Esophagus muscularis mucosa (tissue), 4 donors: ENCODE measurements around the gene ABHD5. TPM values are rescaled to one million over a fixed set of nuclear protein-coding genes. Genes with fewer than 3 reads are reported as not detected.

Experiments
- DNase-seq: peaks from one replicate; pipeline ENCODE4 v3.0.0-alpha.2; 2017; ENCODE audit errors: extremely low spot score
- H3K27ac ChIP-seq, 4 donors: fragments of 200-600 bp; sonication (generic); replicated peaks in 1 of 4; 1 replicate in 3 of 4; 2 replicates in 1 of 4; pipeline ENCODE4 v1.5.1; 2016 to 2019; ENCODE audit warnings: mild to moderate bottlenecking in 1 of 4
- H3K27me3 ChIP-seq, 4 donors: fragments of 200-600 bp; sonication (generic); one replicate each; pipeline versions ENCODE4 v1.5.1 to v1.6.0; 2016 to 2019
- H3K36me3 ChIP-seq, 4 donors: fragments of 200-600 bp; sonication (generic); one replicate each; pipeline ENCODE4 v1.5.1; 2016 to 2019
- H3K4me1 ChIP-seq, 4 donors: fragments of 200-600 bp; sonication (generic); one replicate each; pipeline ENCODE4 v1.5.1; 2016 to 2019
- H3K4me3 ChIP-seq, 4 donors: fragments of 200-600 bp; sonication (generic); 1 replicate in 2 of 4; 2 replicates in 2 of 4; pipeline ENCODE4 v1.5.1; 2016 to 2019; ENCODE audit warnings: mild to moderate bottlenecking in 4 of 4, moderate library complexity in 1 of 4
- H3K9me3 ChIP-seq, 4 donors: fragments of 200-600 bp; sonication (generic); 1 replicate in 3 of 4; 2 replicates in 1 of 4; pipeline ENCODE4 v1.5.1; 2016 to 2019
- CTCF ChIP-seq, 3 experiments: fragments of 200-600 bp in 2 of 3; fragments of 450-650 bp in 1 of 3; sonication (generic) in 2 of 3; IDR thresholded peaks; one replicate each; pipeline ENCODE4 v1.5.1; 2017 to 2019; ENCODE audit warnings: antibody characterized with exemption in 3 of 3, mild to moderate bottlenecking in 2 of 3, moderate library complexity in 1 of 3
- EP300 ChIP-seq: sonication (generic); formaldehyde crosslinking; IDR thresholded peaks from one replicate; pipeline ENCODE4 v1.6.1; 2017; ENCODE audit warnings: antibody characterized with exemption
- POLR2A ChIP-seq: fragments of 450-650 bp; IDR thresholded peaks from one replicate; pipeline ENCODE4 v1.6.1; 2017; ENCODE audit warnings: antibody characterized with exemption, moderate library complexity, mild to moderate bottlenecking, low read depth
- POLR2AphosphoS5 ChIP-seq, 2 donors: sonication (generic); formaldehyde crosslinking; IDR thresholded peaks; one replicate each; pipeline ENCODE4 v1.6.1; 2017; ENCODE audit warnings: antibody characterized with exemption in 2 of 2
- WGBS: methylation state at CpG from one replicate; pipeline ENCODE4 v1.1.5; 2018; 5-methylcytosine and 5-hydroxymethylcytosine counted together
- intact Hi-C: fragments of 100-400 bp; cut with DNase I; formaldehyde crosslinking; loops from one replicate; pipeline ENCODE4 v1.15.1; 2023
- total RNA-seq, 4 donors: library from RNA; depleted of rRNA; stranded (reverse); fragments of >200 nt; gene quantifications; one replicate each; pipeline versions ENCODE4 v1.1.0 to v1.2.1, GENCODE V29; 2016

The ABHD5 gene
- total RNA-seq, 4 donors from 2014 or later, result 22.3 to 40.3 (median 31.4) TPM

DNA sequence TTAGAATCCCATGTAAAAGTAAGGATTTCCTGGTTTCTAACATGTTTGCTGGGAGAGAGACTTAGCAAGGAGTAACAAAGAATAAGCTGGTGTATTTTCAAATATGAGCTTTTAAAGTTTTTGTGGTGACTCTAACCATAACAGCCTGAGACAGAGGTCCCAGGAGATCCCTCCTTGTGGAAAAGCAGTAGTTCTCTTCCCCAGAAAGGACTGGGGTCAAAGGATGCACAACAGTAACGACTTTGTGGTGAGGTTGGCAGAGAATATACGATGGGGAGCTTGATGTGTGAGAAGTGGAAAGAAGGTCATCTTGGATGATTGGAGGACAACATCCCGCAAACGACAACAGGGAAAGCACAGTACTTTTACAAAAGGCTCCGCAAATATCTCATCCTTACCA is 38.2 kb downstream of the ABHD5 start:
- no peaks in the 10 kb centered on the region for H3K9me3 ChIP-seq
- H3K4me3 ChIP-seq, result no peak overlapping the region
- no peaks in the 10 kb centered on the region for H3K27me3 ChIP-seq
- intact Hi-C loops, result no loop called here
- DNase-seq, result no peak
- H3K36me3 ChIP-seq, result peaks cover 0 to 16% (median 5%) of the 10 kb centered on the region in 4 donors
- 87% methylated on average over 5 of the region's 5 CpGs for WGBS
- peaks cover 7 to 13% (median 8%) of the 10 kb centered on the region in 4 donors for H3K4me1 ChIP-seq
- H3K27ac ChIP-seq, result no peak overlapping the region
- TF ChIP-seq CTCF (IDR thresholded peaks at IDR 0.05), result no peak
- no peak for TF ChIP-seq POLR2A
- no peak for TF ChIP-seq EP300
- TF ChIP-seq POLR2AphosphoS5 (IDR thresholded peaks at IDR 0.05), result no peak

DNA sequence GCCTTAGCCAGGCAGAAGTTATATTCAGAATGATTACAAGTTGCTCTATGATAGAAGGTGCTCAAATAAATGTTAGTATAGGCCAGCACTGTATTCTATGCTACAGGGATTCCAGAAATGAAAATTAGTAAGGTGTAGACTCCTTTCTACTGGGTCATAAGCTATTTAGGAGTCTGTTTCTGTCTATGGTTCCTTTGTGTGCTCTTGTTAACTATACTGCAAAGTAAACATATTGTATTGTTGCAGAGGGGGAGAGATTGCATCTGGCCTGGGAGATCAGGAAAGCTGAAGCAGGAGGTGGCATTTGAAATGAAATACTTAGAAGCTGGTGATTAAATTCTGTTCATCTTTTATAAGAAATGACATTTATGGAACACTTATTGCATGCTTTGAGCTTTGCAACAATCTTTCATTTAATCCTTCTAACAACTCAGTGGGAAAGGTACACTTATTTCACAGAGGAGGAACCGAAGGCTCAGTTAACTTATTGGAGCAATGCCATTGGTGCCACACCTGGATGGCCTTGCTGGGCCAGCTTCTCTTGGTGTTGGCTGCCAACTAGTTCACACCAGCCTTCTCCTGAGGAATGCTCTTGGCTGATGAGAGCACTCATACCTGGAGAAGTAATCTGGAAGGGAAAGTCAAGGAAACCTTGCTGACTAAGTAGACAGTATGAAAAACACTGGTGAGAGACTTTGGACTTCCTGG is 39.1 kb downstream of the ABHD5 start:
- Histone ChIP-seq H3K36me3 (peaks cover 0 to 14% (median 6%) of the 10 kb centered on the region in 4 donors), H3K4me3 (no peak overlapping the region), H3K27ac (no peak overlapping the region), H3K27me3 (no peaks in the 10 kb centered on the region), H3K4me1 (peaks cover 10 to 18% (median 12%) of the 10 kb centered on the region in 4 donors), H3K9me3 (no peaks in the 10 kb centered on the region)
- TF ChIP-seq EP300 (no peak), POLR2AphosphoS5 (IDR thresholded peaks at IDR 0.05) (no peak), CTCF (IDR thresholded peaks at IDR 0.05) (no peak), POLR2A (no peak)
- WGBS, result 100% methylated on average over 1 of the region's 1 CpG
- intact Hi-C loops, result no loop called here
- DNase-seq, result peak; percentile 64

DNA sequence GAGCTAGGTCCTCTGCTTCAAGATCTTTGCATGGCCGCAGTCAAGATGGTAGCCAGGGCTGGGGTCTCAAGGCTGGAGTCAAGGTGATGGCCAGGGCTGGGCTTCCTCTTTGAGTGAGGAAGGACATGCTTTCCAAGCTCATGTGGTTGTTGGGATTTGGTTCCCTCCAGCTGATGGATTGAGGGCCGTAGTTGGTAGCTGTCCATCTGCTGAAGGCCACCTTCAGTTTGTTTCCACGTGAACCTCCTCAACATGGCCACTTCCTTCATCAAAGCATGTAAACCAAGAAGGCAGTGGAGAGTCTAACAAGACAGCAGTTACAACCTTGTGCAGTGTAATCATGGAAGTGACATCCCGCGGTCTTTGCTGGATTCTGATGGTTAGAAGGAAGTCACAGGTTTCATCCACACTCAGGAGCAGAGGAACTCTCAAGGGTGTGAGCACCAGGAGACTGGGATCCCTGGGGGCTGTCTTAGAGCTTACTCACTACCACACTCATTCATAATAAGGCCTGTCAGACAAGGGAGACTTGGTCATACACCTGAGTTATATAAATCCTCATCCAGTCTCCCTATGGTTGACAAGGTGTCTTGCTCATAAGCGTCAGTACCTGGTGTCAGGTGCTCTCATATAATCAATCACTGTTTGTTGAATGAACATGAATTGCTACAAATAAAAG is 42.1 kb downstream of the ABHD5 start:
- peak; percentile 79 for DNase-seq
- Histone ChIP-seq H3K4me1 (peaks cover 10 to 18% (median 12%) of the 10 kb centered on the region in 4 donors), H3K9me3 (no peaks in the 10 kb centered on the region), H3K4me3 (no peak overlapping the region), H3K36me3 (peaks cover 0 to 6% (median 1%) of the 10 kb centered on the region in 4 donors), H3K27me3 (no peaks in the 10 kb centered on the region), H3K27ac (peak overlapping the region in 2 of 4 donors; percentile 1 to 3)
- TF ChIP-seq POLR2A (no peak), CTCF (IDR thresholded peaks at IDR 0.05) (no peak), POLR2AphosphoS5 (IDR thresholded peaks at IDR 0.05) (no peak), EP300 (no peak)
- intact Hi-C loops, result no loop called here
- WGBS, result 89% methylated on average over 6 of the region's 6 CpGs

DNA sequence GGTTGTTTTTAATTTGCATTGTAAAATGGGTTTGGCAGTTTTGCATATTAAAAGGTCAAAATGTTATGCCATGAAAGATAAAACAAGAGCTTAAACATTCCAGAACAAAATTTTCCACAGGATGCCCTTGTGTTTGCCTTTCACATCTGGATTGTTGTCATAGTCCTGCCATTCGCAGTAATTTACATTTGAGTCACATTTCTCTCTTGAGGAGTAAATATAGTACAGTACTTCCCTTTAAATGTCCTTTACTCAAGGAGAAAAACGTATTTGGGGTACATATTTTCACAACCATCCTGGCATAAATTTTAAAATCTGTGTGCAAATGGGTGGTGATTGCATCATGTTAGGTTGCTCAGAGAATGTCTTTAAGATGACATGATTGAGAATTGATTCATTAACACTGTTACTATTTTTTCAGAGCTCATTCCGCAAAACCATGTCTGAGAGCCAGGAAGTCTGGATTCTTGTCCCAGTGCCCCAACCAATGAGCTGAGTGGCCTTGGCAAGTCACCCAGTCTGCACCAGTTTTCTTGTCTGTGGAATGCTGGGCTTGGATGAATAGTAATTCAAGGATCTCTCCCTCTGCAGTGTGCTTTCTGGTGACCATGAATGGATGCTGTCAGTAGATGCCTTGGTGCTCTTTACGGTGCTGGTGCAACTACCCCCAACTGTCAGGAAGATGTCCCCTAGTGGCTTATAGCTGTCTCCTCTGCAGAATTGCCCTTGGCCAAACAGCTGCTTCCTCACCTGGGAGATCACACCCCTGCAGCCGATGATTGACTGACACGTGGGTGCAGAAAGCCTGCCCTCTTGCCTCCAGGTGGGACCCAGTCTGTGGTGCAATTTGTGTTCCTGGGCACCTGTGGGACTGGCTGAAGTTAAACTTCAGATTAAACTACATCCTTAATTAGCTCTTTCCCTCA is 43.0 kb downstream of the ABHD5 start:
- H3K4me3 ChIP-seq, result no peak overlapping the region
- no peaks in the 10 kb centered on the region for H3K9me3 ChIP-seq
- no peaks in the 10 kb centered on the region for H3K27me3 ChIP-seq
- no peak for TF ChIP-seq POLR2A
- peak in 1 of 2 donors; percentile 58 for TF ChIP-seq POLR2AphosphoS5 (IDR thresholded peaks at IDR 0.05)
- DNase-seq, result peak; percentile 77
- H3K36me3 ChIP-seq, result peaks cover 0 to 6% (median under 1%) of the 10 kb centered on the region in 4 donors
- intact Hi-C loops, result no loop called here
- 50% methylated on average over 5 of the region's 6 CpGs for WGBS
- H3K27ac ChIP-seq, result peak overlapping the region in 3 of 4 donors; percentile 1 to 32 (median 3)
- peaks cover 10 to 18% (median 12%) of the 10 kb centered on the region in 4 donors for H3K4me1 ChIP-seq
